ENCODE measurements around the gene TMEM131. TPM values are rescaled to one million over a fixed set of nuclear protein-coding genes. Genes with fewer than 3 reads are reported as not detected.

TMEM131 gene
- total and polyA plus RNA-seq, 7 experiments from 2014 or later = 10.6 to 46.4 (median 40.5) TPM

DNA sequence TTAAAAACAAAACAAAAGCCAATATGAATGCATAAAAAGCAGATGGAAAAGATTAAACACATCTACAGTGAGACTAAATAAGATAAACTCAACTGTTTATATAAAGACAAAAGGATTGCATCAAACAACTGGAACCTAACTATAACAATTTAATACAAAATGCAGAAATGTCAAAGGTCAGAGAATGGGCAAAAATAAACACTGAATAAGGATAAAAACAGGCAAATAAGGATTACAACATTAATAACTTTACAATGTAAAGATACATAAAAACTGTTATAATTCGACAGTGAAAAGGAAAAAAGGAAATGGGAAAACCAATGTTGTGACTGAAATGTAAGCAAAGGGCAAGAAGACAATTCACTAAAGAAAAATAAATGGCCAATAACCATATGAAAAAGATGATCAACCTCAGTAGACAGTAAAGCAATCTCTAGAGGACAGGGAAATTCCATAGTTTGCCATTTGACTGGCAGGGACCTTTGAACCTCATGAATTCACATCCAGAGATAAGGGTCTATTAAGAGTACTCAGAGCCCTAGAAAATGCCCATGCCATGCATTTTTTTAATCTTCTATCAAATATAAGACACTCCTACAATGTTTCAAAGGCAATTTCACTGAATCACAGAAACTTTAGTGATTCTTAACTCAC, 83.7 kb downstream of the TMEM131 start:
- intact Hi-C loops (cut with micrococcal nuclease) = no loop called here
- H3K27ac ChIP-seq (ENCODE audit: low read depth, low read length) = no peak overlapping the region
- peaks cover 5 to 55% (median 42%) of the 10 kb centered on the region in 5 donors for H3K36me3 Mint-ChIP-seq

DNA sequence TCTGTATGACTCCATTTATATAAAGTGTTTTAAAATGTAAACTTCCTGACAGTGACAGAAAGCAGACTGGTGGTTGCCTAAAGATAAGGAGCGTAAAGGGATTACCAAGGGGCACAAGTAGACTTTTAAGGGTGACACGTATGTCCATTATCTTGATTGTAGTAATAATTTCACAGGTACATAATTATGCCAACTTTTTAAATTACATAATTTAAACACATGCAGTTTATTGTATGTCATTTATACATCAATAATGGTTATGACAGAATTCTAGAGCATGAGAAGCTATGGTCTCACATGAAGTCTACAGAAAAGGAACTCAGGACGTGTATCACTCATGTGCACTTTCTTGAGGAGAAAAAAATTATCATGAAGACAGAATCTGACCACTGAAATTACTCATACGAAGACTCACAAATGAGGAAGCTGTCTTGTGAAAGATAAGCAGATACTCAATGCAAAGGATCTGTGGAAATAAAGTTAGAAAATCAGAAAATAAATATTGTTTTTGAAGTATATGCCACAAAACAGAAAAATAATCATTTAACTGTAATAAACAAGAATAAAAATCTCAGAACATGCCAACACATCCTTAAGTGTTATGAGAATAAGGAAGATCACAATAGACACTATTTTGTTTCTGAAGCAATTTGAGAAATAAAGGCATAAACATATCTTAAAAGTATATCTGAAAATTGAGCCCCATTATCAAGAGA, 84.4 kb downstream of the TMEM131 start:
- no peaks in the 10 kb centered on the region for H3K4me1 ChIP-seq (ENCODE audit: control insufficient read depth in 2 of 2, insufficient read depth in 2 of 2, low read length in 2 of 2)
- peaks cover 21 to 54% (median 29%) of the 10 kb centered on the region in 7 donors for H3K4me1 Mint-ChIP-seq
- ChIA-PET POLR2A (no interaction called here), CTCF (no interaction called here)
- intact Hi-C loops (cut with micrococcal nuclease) = no loop called here
- H3K27ac ChIP-seq (ENCODE audit: low read depth, low read length) = no peak overlapping the region
- H3K27ac Mint-ChIP-seq = no peak overlapping the region
- H3K4me3 Mint-ChIP-seq = no peak overlapping the region
- no peaks in the 10 kb centered on the region for H3K27me3 Mint-ChIP-seq
- no peak for DNase-seq
- H3K27me3 ChIP-seq (ENCODE audit: control insufficient read depth in 2 of 2, insufficient read depth in 2 of 2, low read length in 2 of 2) = no peaks in the 10 kb centered on the region
- ATAC-seq = peak; percentile 75
- H3K36me3 ChIP-seq (ENCODE audit: control insufficient read depth in 2 of 3, insufficient read depth in 3 of 3, low read length in 3 of 3) = peaks cover 0 to 10% (median 0%) of the 10 kb centered on the region in 3 experiments
- peaks cover 0 to 4% (median 0%) of the 10 kb centered on the region in 11 donors for H3K9me3 Mint-ChIP-seq
- no peak overlapping the region for H3K4me3 ChIP-seq (ENCODE audit: low read length)
- peaks cover 11 to 62% (median 49%) of the 10 kb centered on the region in 5 donors for H3K36me3 Mint-ChIP-seq
- H3K9me3 ChIP-seq (ENCODE audit: control insufficient read depth in 2 of 3, low read length in 3 of 3) = no peaks in the 10 kb centered on the region

More for the DNA sequence above, 83.7 kb downstream of the TMEM131 start:
- Mint-ChIP-seq H3K27ac (no peak overlapping the region), H3K27me3 (no peaks in the 10 kb centered on the region), H3K4me3 (peak overlapping the region in 1 of 10 donors; percentile 37), H3K9me3 (peaks cover 0 to 4% (median 0%) of the 10 kb centered on the region in 11 donors), H3K4me1 (peaks cover 21 to 59% (median 29%) of the 10 kb centered on the region in 7 donors)
- Histone ChIP-seq H3K36me3 (ENCODE audit: control insufficient read depth in 2 of 3, insufficient read depth in 3 of 3, low read length in 3 of 3) (peaks cover 0 to 10% (median 0%) of the 10 kb centered on the region in 3 experiments), H3K9me3 (ENCODE audit: control insufficient read depth in 2 of 3, low read length in 3 of 3) (no peaks in the 10 kb centered on the region), H3K27me3 (ENCODE audit: control insufficient read depth in 2 of 2, insufficient read depth in 2 of 2, low read length in 2 of 2) (no peaks in the 10 kb centered on the region), H3K4me1 (ENCODE audit: control insufficient read depth in 2 of 2, insufficient read depth in 2 of 2, low read length in 2 of 2) (no peaks in the 10 kb centered on the region), H3K4me3 (ENCODE audit: low read length) (no peak overlapping the region)
- ChIA-PET POLR2A (no interaction called here), CTCF (no interaction called here)
- no peak for ATAC-seq
- DNase-seq = no peak

DNA sequence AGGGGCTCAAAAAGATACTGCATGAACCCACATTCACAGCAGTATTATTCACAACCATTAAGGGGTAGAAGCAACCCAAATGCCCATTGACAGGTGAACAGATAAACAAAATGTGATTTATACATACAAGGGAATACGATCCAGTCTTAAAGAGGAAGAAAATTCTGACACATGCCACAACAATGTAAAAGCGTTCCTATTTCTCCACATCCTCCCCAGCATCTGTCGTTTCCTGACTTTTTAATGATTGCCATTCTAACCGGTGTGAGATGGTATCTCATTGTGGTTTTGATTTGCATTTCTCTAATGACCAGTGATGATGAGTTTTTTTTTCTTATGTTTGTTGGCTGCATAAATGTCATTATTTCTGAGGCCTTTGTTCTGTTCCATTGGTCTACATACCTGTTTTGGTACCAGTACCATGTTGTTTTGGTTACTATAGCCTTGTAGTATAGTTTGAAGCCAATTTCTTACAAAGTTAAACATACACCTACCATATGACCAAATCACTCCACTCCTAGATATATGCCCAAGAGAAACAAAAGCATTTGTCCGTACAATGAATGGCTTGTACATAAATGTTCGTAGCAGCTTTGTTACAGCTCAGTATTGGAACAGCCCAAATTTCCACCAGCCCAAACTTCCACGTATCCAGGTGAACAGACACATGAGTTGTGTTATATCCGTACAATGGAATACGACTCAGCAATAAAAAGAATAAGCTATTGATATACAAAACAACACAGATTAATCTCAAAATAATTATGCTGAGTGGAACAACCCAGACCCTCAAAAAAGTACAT, 85.1 kb downstream of the TMEM131 start:
- Histone ChIP-seq H3K27ac (ENCODE audit: low read depth, low read length) (no peak overlapping the region), H3K36me3 (ENCODE audit: control insufficient read depth in 2 of 3, insufficient read depth in 3 of 3, low read length in 3 of 3) (peaks cover 0 to 10% (median 0%) of the 10 kb centered on the region in 3 experiments), H3K4me1 (ENCODE audit: control insufficient read depth in 2 of 2, insufficient read depth in 2 of 2, low read length in 2 of 2) (no peaks in the 10 kb centered on the region), H3K9me3 (ENCODE audit: control insufficient read depth in 2 of 3, low read length in 3 of 3) (no peaks in the 10 kb centered on the region), H3K27me3 (ENCODE audit: control insufficient read depth in 2 of 2, insufficient read depth in 2 of 2, low read length in 2 of 2) (no peaks in the 10 kb centered on the region), H3K4me3 (ENCODE audit: low read length) (no peak overlapping the region)
- ChIA-PET POLR2A (no interaction called here), CTCF (interaction anchor here (0.6 kb wide), 1 partner anchor 10 kb away, joined by 3 read pairs; no protein-coding TSS in a partner anchor)
- ATAC-seq = no peak
- intact Hi-C loops (cut with micrococcal nuclease) = no loop called here
- Mint-ChIP-seq H3K4me3 (no peak overlapping the region), H3K4me1 (peaks cover 15 to 52% (median 28%) of the 10 kb centered on the region in 7 donors), H3K27ac (no peak overlapping the region), H3K27me3 (no peaks in the 10 kb centered on the region), H3K36me3 (peaks cover 11 to 70% (median 52%) of the 10 kb centered on the region in 5 donors), H3K9me3 (peaks cover 0 to 4% (median 0%) of the 10 kb centered on the region in 11 donors)
- DNase-seq = no peak

DNA sequence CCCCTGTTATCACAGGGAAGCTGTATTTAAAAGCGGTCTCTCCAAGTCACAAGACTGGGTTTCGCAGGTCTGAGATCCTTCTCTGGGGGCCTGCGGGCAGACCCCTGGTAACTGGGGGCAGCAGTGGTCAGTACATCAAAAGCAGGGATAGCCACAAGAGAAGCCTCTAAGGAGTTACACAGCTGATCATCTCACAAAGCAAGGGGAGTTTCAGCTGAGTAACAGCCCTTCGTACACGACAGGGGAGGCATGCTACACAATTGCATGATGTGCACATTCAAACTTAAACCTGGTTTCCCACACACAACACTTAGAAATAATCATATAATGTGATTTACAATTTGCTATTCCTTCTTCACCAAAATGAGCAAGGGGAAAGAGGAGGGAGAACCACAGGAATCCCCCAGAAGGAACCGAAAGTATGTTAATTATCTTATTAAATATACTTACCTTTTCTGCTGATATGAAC, 87.5 kb downstream of the TMEM131 start:
- POLR2A ChIA-PET = no interaction called here
- H3K36me3 ChIP-seq (ENCODE audit: control insufficient read depth in 2 of 3, insufficient read depth in 3 of 3, low read length in 3 of 3) = peaks cover 0 to 10% (median 0%) of the 10 kb centered on the region in 3 experiments
- no peak overlapping the region for H3K27ac ChIP-seq (ENCODE audit: low read depth, low read length)
- H3K9me3 ChIP-seq (ENCODE audit: control insufficient read depth in 2 of 3, low read length in 3 of 3) = no peaks in the 10 kb centered on the region
- Mint-ChIP-seq H3K27ac (no peak overlapping the region), H3K27me3 (no peaks in the 10 kb centered on the region), H3K4me3 (no peak overlapping the region), H3K4me1 (peaks cover 10 to 36% (median 18%) of the 10 kb centered on the region in 7 donors), H3K36me3 (peaks cover 11 to 82% (median 65%) of the 10 kb centered on the region in 5 donors), H3K9me3 (peaks cover 0 to 4% (median 0%) of the 10 kb centered on the region in 11 donors)
- H3K27me3 ChIP-seq (ENCODE audit: control insufficient read depth in 2 of 2, insufficient read depth in 2 of 2, low read length in 2 of 2) = no peaks in the 10 kb centered on the region
- no peak for ATAC-seq
- CTCF ChIA-PET = no interaction called here
- no peak overlapping the region for H3K4me3 ChIP-seq (ENCODE audit: low read length)
- intact Hi-C loops (cut with micrococcal nuclease) = no loop called here
- no peaks in the 10 kb centered on the region for H3K4me1 ChIP-seq (ENCODE audit: control insufficient read depth in 2 of 2, insufficient read depth in 2 of 2, low read length in 2 of 2)
- DNase-seq = no peak

DNA sequence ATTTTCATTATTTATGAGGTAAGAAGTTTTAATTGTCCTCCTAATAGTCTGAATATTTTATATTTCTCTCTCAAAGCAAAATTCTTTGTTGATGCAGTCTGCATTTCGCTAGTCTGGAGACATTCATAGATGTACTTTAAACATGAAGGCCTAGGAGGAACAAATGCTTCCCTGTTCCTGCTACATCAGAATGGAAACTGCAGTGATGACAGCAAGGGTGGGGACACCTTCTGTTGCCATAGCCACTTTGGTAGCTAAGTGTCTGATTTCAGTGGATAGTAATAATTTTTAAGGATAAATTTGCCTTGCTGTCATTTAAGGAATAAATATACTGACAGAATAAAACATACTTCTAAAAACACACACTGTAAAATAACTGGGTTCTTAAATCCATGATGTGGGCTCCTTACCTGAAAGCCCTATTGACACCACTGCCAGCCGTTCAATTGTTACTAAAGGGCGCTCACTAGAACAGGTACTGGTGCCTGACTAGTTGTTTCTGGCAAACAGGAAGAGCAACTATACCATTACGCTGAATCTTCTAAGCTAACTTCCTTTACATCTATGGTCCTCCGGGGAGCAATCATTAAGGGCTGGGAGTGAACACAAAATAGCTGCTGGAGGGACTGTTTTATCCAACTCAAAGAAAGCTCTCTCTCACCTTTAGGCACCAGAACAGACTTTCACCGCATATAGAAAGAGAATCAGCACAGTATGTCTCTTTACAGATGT, 88.2 kb downstream of the TMEM131 start:
- no peak overlapping the region for H3K27ac ChIP-seq (ENCODE audit: low read depth, low read length)
- H3K4me3 Mint-ChIP-seq = no peak overlapping the region
- H3K9me3 Mint-ChIP-seq = peaks cover 0 to 4% (median 0%) of the 10 kb centered on the region in 11 donors
- intact Hi-C loops (cut with micrococcal nuclease) = no loop called here
- no peak for ATAC-seq
- peaks cover 11 to 85% (median 70%) of the 10 kb centered on the region in 5 donors for H3K36me3 Mint-ChIP-seq
- H3K27ac Mint-ChIP-seq = no peak overlapping the region
- no peaks in the 10 kb centered on the region for H3K4me1 ChIP-seq (ENCODE audit: control insufficient read depth in 2 of 2, insufficient read depth in 2 of 2, low read length in 2 of 2)
- POLR2A ChIA-PET = interaction anchor here (0.7 kb wide), 1 partner anchor 9 kb away, joined by 3 read pairs; no protein-coding TSS in a partner anchor
- peaks cover 7 to 32% (median 16%) of the 10 kb centered on the region in 7 donors for H3K4me1 Mint-ChIP-seq
- CTCF ChIA-PET = no interaction called here
- no peaks in the 10 kb centered on the region for H3K27me3 Mint-ChIP-seq
- H3K4me3 ChIP-seq (ENCODE audit: low read length) = no peak overlapping the region
- H3K36me3 ChIP-seq (ENCODE audit: control insufficient read depth in 2 of 3, insufficient read depth in 3 of 3, low read length in 3 of 3) = peaks cover 0 to 10% (median 0%) of the 10 kb centered on the region in 3 experiments
- no peaks in the 10 kb centered on the region for H3K27me3 ChIP-seq (ENCODE audit: control insufficient read depth in 2 of 2, insufficient read depth in 2 of 2, low read length in 2 of 2)
- H3K9me3 ChIP-seq (ENCODE audit: control insufficient read depth in 2 of 3, low read length in 3 of 3) = no peaks in the 10 kb centered on the region
- DNase-seq = no peak

DNA sequence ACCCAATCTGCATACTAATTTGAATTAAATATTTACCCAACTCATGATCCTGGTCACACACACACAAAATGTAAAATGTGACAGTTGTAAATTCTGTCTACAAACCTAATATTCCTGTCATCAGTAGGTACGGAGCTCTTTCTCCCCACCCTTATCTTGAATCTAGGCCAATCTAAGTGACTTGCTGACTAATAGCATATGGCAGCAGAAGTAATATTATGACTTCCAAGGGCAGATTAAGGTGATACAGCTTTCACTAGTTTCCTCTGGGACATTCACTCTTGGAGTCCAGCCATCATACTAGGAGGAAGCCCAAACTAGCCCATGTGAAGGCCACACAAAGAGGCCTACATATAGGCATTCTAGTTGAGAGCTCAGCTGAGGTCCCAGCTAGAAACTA, 89.4 kb downstream of the TMEM131 start:
- no peaks in the 10 kb centered on the region for H3K27me3 ChIP-seq (ENCODE audit: control insufficient read depth in 2 of 2, insufficient read depth in 2 of 2, low read length in 2 of 2)
- H3K27ac Mint-ChIP-seq = peak overlapping the region in 1 of 9 donors; percentile 60
- no peaks in the 10 kb centered on the region for H3K9me3 ChIP-seq (ENCODE audit: control insufficient read depth in 2 of 3, low read length in 3 of 3)
- peaks cover 11 to 87% (median 75%) of the 10 kb centered on the region in 5 donors for H3K36me3 Mint-ChIP-seq
- no peak for ATAC-seq
- H3K4me3 Mint-ChIP-seq = no peak overlapping the region
- H3K4me1 Mint-ChIP-seq = peaks cover 0 to 20% (median 9%) of the 10 kb centered on the region in 7 donors
- H3K9me3 Mint-ChIP-seq = peaks cover 0 to 4% (median 0%) of the 10 kb centered on the region in 11 donors
- ChIA-PET CTCF (no interaction called here), POLR2A (no interaction called here)
- no peak for DNase-seq
- intact Hi-C loops (cut with micrococcal nuclease) = no loop called here
- H3K27ac ChIP-seq (ENCODE audit: low read depth, low read length) = no peak overlapping the region
- H3K4me1 ChIP-seq (ENCODE audit: control insufficient read depth in 2 of 2, insufficient read depth in 2 of 2, low read length in 2 of 2) = no peaks in the 10 kb centered on the region
- no peaks in the 10 kb centered on the region for H3K27me3 Mint-ChIP-seq
- H3K36me3 ChIP-seq (ENCODE audit: control insufficient read depth in 2 of 3, insufficient read depth in 3 of 3, low read length in 3 of 3) = peaks cover 0 to 10% (median 0%) of the 10 kb centered on the region in 3 experiments
- H3K4me3 ChIP-seq (ENCODE audit: low read length) = no peak overlapping the region

Data from naive thymus-derived CD4-positive, alpha-beta T cell (primary cell).